Spinal cord (tissue), 4 donors: ENCODE data around the gene GTF2IRD1. TPM values are rescaled to one million over a fixed set of nuclear protein-coding genes. Genes with fewer than 3 reads are reported as not detected.

Experiments
- polyA plus RNA-seq, 2 donors: library from polyadenylated mRNA; unstranded; fragments of 120-200 nt; gene quantifications; one replicate each; pipeline ENCODE4 v1.2.1, GENCODE V29; 2013; ENCODE audit not compliant: insufficient read length in 2 of 2
- small RNA-seq: library from RNA; depleted of rRNA; stranded (forward); fragments of <200 nt; gene quantifications from one replicate; pipeline ENCODE3, GENCODE V24; 2014; ENCODE audit warnings: low replicate concordance
- total RNA-seq, 2 donors: library from RNA; depleted of rRNA in 1 of 2; stranded (reverse); fragments of 120-200 nt in 1 of 2; fragments of >200 nt in 1 of 2; gene quantifications; one replicate each; pipeline versions ENCODE4 v1.2.3 to v1.2.4, GENCODE V29; 2013 to 2014

The GTF2IRD1 gene
- total and polyA plus RNA-seq, 4 donors, result 10.0 to 33.5 (median 19.3) TPM

Small RNAs within 50 kb of the gene (small RNA-seq; reads per million reads assigned to genes)
- gene RNA5SP233, result not detected

Other genes starting within 250 kb of the GTF2IRD1 start
- gene LAT2, start 243.9 kb upstream of the GTF2IRD1 start, total RNA-seq, result 10 to 100 TPM in 1 of 2 donors, 1 to 10 TPM in 1; 6.4 to 10.3 TPM
- 10 to 100 TPM in 1 of 2 donors, 1 to 10 TPM in 1; 8.9 to 10.1 TPM for gene LAT2, start 243.9 kb upstream of the GTF2IRD1 start, polyA plus RNA-seq
- 10 to 100 TPM; 17.9 to 29.5 TPM for gene RFC2, start 199.5 kb upstream of the GTF2IRD1 start, total RNA-seq
- gene RFC2, start 199.5 kb upstream of the GTF2IRD1 start, polyA plus RNA-seq, result 10 to 100 TPM; 39.5 to 43.6 TPM
- 10 to 100 TPM; 34.4 to 44.9 TPM for gene CLIP2, start 164.5 kb upstream of the GTF2IRD1 start, total RNA-seq
- 100 to 1,000 TPM; 109 to 110 TPM for gene CLIP2, start 164.5 kb upstream of the GTF2IRD1 start, polyA plus RNA-seq
- gene GTF2I, start 203.8 kb downstream of the GTF2IRD1 start, total RNA-seq, result 100 to 1,000 TPM; 196 to 254 TPM
- gene GTF2I, start 203.8 kb downstream of the GTF2IRD1 start, polyA plus RNA-seq, result 100 to 1,000 TPM; 287 to 361 TPM